ENCODE data around the gene MIEF1.

DNA sequence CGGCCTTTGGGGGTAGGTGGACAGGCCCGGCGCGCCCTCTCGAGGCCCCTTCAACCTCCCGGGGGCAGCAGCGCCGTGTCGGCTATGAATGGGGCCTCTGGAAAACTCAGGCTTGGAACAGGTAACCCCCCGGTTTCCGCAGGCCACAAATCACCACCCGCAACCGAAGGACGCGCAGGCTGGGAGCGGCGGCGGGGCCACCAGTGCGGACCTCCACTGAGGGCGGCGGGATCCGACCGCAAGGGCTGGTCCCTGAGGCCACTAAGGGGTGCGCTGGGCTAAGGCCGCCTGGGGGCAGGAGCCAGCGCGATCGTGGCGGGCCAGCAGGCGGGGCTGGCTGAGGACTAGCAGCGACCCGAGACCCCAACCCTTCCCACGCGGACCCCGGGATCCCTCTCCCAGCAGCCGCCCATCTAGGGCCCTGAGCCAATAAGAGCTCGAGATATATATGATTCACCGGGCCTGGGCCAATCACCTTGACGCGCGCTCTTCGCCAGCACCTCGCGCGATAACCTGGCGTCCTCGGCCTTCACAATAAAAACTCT is 17.7 kb downstream of the MIEF1 start:
- TF ChIP-seq, protein P1, sequence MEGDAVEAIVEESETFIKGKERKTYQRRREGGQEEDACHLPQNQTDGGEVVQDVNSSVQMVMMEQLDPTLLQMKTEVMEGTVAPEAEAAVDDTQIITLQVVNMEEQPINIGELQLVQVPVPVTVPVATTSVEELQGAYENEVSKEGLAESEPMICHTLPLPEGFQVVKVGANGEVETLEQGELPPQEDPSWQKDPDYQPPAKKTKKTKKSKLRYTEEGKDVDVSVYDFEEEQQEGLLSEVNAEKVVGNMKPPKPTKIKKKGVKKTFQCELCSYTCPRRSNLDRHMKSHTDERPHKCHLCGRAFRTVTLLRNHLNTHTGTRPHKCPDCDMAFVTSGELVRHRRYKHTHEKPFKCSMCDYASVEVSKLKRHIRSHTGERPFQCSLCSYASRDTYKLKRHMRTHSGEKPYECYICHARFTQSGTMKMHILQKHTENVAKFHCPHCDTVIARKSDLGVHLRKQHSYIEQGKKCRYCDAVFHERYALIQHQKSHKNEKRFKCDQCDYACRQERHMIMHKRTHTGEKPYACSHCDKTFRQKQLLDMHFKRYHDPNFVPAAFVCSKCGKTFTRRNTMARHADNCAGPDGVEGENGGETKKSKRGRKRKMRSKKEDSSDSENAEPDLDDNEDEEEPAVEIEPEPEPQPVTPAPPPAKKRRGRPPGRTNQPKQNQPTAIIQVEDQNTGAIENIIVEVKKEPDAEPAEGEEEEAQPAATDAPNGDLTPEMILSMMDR (IDR thresholded peaks at IDR 0.05) = peak in 3 of 7 experiments; percentile 12 to 31 (median 28)
- TF ChIP-seq EP300 (IDR thresholded peaks at IDR 0.05) (no peak), POLR2A (IDR thresholded peaks at IDR 0.05) (peak in 1 of 4 donors; percentile 63)

Data from stomach (tissue), 4 donors.